Measurements from ENCODE around the gene GALNT10.

The GALNT10 gene

DNA sequence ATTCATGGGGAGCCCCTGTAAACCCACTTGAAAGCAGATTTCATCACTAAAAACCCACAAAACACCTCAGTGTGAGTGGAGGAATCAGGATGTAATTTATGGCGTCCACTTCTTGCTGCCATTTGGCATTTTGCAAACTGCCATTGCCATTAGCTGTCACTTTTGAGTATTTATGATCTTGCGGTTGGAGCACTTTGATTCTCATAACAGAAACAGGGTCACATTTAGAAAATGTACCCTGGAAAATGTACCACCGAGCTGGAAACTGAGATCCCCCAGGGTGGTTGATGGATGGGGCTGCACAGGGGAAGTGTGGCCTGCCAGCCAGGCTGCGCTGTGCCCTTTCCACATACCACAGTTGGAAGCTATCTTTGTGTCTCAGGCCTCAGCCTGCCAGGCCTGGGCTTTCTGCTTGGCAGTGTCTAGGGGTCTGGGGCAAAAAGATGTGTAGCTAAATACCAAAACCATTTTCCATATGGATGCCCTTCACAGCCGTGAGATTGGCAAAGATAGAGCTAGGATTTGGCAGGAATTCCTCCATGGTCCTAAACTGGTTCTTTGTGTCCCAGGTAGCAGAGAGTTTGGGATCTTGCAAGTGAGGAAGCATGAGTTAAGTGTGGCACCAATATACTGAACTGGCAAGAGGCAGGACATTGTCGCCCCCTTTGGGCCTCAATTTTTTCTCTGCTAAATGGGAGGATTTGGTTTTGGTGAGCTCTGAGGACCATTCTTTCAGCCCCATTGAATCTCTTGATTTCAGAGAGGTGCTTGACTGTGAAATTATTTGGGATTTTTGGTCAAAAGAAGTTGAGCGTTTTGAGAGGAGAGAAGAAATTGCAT lies 46.2 kb downstream of the GALNT10 start:
- DNase-seq: no peak

DNA sequence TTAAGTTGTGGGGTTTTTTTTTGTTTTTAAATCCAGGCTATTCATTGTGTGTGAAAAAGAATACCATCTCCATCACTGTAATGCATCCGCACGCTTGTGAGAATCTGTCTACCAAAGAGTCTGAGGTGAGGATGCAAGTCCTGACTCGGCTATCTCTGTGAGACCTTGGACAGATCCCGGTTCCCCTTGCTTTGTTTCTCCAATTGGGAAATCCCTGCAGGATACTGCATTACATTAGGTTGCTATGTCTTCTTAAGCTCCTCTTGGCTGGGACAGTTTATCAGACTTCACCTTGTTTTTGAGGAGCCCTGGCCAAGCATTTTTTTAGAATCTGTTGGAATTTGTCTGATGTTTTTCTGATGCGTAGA lies 46.8 kb downstream of the GALNT10 start:
- DNase-seq: no peak

DNA sequence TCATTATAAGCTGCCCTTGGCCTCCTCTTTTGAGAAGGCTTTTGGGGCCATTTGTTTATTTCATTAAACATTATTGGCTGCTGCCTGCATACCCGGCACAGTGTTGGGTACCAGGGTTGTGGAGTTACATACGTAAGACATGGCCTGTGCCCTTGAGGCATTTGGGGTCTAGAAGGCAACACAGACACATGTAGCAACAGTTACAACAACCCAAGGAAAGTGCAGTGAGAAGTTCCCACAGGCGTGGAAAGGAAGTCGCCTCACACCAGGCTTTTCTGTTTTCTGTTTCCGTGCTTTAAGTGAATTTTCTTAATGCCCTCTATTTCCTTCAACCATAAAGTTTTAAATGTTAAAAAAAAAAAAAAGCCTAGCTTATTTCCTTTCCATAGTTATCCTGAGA lies 47.4 kb downstream of the GALNT10 start:
- no peak for DNase-seq

DNA sequence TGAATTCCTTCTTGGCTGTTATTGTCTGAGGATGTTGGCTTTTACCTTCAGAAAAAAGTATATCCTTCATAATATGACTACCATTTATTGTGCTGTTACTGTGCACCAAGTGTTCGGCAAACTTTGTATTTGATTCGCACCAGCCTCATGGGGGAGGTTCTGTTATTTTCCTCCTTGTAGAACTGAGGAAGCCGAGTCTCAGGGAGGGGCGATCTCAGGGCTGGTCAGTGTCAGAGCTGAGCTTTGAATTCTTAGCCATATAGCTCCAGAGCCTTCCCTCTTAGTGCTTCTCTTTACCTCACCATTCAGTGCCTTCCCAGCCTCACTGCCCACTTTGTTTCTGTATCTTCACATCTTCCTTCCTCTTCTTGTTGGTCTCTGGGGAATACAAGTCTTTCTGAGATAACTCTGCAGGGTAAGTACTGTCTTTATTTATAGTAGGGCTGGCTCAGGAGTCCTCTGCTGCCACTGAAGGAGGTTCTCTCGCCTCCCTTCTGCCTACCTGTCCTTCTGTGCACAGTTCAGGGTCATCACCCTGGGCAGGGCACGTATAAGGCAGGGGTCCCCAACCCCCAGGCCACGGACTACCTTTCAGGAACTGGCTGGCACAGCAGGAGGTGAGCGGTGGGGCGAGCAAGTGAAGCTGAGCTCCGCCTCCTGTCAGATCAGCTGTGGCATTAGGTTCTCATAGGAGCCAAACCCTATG lies 48.4 kb downstream of the GALNT10 start:
- DNase-seq: no peak

DNA sequence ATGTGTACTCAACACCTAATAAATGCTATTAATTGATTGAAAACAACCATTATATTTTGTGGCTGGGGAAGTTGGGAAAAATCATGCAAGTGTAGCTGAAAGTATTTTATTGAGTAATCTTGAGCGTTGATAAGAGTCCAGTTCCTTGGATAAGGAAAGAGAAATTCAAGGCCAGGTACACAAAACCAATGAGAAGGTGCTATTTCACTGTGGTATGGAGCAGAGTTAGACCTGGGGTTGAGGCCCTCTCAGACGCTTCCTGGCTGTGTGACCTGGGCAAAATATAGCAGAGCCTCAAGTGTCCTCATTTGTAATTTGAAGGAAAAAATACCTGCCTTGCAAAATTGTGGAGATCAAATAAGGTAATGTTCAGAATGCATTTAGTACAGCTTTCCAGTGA lies 50.1 kb downstream of the GALNT10 start:
- no peak for DNase-seq

DNA sequence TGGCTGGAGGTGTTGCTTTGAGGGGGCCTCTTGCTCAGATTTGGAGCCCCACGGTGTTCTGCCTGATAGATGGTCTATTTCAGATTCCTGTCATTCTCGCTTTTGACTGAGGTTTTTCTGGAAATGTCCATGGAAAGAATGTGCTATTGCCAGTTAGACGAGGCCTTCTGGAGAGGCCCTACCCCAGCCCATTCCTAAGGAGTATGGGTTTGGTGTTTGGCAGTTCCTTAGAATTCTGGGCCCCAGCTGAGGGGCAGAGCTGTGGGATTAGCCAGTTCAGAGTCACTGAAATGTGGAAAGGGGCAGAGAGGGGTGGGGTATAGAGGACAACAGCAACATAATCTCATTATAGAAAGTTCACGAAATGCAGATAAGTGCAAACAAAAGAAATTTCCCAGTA lies 50.5 kb downstream of the GALNT10 start:
- no peak for DNase-seq

DNA sequence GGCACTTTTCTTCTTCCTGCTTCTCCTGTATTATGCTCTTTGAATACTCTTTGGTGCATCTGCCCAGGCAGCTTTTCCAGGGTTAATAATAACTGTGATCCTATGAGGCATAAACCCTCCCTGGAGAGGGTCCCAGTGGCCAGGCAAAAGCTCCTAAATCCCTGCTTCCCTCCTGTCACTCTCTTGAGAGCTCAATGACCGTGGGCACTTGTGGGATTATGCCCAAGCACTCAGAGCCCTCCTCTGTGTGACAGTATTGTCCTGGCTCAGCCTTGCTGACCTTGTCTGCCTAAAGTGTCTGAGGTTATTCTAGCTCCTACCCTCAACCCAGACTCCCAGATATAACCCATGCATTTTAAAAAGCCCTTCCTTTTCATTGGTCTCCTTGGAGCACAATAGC lies 51.9 kb downstream of the GALNT10 start:
- DNase-seq: no peak

DNA sequence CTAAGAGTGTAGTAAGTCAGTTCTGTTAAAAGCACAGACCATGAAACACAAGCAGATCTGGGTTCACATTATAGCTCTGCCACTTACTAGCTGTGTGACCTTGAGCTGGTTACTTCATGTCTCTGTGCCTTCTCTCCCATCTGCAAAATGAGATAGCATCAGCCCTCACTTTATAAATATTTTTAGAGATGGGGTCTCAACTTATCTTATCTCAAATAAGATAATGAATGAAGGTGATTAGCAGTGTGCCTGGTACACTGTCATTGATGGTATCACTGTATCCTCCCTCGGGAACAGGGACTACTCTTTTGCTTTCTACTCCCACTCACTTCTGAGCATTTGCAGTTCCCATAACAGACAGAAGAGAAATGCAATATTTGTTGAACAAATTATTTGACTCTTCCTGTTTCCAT lies 52.4 kb downstream of the GALNT10 start:
- DNase-seq: no peak

DNA sequence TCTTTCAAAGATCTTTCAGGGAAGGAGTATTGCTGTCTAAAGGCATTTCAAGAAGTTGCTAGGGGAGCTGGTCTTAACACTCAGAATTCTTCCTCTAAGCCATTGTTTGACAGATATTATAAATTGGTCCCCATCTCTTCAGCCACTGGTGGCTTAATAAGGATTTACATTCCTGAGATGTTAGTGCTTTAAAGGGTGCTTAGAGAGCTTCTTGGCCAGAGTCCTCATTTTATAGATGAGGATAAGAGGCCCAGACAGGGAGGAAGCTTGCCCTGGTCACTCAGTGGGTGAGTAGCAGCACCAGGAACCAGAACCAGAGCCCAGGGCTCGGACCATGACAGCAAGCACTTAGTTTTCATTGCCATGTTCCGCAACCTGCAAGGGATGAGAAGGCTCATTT lies 53.2 kb downstream of the GALNT10 start:
- DNase-seq: no peak

DNA sequence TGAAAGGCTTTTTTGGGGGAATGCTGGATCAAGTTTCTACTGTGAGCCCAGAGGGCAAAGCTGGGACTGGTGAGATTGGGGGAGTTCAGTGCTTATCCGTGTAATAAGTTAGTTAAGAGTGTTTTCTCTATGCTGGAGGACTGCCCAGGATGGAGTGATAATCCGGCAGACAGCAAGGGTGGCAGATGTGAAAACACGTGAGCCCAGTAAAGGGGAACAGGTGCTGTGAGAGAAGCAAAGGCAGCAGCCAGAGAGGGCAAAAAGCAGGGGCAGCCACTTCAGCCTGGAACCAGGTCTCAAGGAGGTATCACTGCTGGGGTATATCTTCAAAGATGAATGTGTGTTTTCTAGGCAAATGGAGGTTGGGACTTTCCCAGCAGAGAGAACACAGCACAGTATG lies 53.9 kb downstream of the GALNT10 start:
- no peak for DNase-seq

DNA sequence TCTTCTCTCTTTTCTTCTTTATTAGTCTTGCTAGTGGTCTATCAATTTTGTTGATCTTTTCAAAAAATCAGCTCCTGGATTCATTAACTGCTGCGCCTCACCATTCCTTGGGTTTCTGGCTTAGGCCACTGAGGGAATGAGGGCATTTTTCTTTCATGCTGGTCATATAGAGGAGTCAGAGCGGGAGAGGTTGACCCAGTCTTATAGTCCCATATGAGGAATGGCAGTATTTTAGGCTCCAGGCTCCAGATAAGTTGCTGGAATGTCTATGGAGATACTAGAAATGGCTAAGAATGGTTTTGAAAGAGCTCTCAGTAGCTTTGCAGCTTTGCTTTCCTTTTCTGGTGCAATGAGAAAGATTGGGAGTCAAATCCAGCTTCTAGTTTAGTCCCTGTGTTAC lies 58.2 kb downstream of the GALNT10 start:
- no peak for DNase-seq

DNA sequence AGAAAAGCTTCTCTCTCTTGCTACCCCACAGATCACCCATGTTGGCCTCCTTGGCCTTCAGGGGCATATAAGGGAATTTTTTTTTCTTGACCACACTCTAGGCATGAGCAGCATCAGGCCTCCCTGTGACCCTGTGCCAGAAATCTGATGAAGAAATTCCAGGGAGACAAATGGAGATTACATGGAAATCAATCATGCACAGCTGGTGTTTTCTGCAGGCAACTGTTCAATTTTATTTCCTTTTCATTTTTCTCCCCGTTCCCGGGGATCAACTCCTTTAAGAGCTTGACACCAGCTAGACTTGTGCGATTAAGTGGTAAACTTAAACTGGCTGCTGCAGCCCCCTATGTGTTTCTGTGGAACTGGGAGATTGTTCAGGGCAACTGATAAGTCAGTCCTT lies 59.3 kb downstream of the GALNT10 start:
- no peak for DNase-seq

DNA sequence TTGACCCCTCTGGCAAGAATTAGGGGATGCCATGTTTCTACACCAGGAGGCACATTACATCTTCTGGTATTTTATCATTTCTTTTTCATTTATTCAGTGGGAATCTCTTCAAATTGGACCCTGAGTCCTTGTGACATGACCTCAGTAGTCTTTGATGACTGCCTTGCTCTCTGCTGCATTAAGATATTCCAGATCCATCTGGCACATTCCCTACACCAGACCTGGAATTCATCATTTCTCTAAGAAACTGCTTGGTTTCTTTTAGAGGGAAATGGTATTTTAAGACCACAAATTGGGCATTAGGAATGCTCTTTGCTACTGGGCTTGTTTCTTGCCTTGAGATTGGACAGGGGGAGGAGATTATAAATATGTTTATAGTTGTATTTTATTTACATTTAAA lies 61.0 kb downstream of the GALNT10 start:
- DNase-seq: no peak

DNA sequence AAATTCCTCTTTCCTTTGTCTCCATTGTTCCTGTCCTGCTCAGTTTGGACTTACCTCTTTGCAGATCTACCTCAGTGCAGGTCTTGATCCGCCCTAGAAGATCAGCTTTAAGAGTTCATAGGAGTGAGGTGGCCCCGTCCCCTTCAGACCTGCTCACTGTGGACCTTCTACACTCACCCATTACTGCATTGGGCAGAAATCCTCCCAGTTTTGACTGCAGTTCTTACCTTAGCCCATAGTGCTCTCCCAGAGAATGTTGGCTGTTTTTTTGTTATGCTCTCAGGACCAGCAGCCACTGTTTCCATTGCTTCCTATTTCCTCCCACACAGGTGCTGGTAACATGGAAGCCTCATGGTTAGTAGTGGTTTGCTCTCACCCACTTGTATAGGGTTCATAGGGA lies 63.3 kb downstream of the GALNT10 start:
- DNase-seq: no peak

DNA sequence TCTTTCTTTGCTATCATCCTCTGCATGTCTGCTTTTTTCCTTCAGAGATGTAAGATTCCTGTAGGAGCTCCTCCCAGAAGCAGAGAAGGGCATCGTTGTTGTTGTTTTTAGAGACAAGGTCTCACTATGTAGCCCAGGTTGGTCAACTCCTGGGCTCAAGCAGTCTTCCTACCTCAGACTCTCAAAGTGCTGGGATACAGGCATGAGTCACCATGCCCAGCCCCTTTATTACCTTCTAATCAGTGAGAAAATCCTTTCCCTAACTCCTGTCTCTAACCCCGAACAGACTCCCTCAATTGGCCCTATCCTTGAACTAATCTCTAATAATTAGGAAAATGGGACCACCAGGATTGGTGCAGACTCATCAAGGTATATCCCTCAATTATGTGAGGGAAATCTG lies 64.4 kb downstream of the GALNT10 start:
- no peak for DNase-seq

DNA sequence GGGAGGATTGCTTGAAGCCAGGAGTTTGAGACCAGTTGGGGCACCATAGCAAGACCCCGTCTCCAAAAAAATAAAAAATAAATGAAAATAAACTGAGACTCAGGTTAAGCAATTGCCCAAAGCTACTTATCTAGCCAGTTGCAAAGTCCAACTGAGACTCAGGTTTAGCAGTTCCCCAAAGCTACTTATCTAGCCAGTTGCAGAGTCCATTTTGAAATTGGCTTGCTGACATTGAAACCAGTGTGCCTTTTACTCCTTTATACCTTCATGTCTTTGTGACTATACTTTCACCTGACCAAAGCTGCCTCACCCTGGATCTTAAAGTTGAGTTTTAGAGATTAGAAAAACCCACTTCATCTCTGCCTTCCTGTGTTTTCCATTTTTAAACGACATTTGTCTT lies 66.5 kb downstream of the GALNT10 start:
- no peak for DNase-seq

DNA sequence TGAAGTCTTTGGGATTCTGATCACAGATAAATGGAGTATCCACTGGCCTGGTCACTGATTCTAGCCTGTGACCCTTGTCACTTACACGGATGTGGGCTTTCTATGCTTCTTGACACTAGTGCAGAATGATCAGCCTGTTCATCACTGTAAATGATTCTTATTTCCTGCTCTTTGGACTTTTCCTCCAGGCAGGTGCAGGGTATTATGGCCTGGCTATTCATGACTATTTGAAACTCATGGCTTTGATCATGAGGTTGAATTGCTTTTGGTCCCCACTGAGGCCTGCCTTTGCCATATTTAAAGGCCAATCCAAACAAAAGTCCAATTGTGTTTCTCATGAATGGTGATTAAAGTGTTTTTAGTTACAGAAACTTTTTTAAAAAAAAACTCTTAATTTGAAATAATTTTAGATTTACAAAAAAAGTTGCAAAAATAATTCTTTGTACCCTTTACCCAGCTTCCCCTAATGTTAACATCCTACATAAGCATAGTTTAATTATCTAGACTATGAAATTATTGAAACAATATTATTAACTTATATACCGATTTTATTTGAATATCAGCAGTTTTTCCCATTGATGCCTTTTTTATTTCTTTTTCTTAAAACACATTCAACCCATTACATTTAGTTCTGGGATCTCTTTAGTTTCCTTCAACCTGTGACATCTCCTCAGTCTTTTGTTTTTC lies 68.1 kb downstream of the GALNT10 start:
- no peak for DNase-seq

DNA sequence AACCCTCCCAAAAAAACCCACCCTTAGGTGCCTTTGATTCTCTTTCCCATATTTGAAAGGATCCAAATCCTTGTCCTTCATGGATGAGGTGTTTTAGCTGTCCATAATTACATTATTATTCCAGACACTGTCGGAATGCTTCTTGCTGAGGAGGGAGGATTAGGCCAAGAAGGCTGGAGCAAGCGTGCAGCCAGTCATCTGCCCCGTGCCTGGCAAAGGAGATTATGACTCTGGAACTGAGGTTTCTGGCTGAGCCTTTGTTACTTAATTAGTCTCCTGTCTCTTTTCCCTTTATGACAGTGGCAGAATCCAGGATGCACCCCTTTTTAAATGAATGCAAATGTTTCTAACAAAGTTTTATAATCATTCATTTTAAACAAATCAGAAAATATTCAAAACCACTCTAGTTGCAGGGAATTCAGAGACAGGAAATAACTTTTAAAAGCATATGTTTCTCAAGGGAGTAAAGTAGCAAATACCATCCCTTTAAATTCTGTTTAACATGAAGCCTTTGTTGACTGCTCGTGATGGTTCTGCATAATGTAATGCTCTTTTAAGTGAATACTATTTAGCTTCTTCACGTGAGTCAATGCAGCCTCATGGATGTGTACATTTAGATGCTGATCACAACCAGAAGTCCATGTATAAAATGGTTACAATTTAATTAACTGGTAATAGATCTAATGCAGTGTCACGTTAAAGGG lies 69.8 kb downstream of the GALNT10 start:
- no peak for DNase-seq

DNA sequence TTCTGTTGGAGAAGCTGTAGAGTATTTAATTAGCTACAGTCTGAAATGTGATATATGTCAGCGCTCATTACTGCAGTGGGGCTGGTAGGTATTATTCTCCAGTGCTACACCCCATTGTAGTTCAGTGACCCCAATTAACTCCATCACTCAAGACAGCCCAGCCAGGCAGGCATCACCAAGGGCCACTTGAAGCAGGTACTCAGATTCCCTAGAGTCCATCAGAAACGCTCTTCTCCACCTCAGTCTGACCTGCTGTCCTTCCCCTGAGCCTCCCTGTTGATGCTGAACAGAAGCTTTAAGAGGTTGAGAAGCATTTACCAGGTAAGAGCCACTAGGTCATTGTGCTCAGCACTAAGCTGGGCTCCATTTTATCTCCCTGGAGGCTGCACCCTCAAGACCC lies 71.8 kb downstream of the GALNT10 start:
- no peak for DNase-seq

DNA sequence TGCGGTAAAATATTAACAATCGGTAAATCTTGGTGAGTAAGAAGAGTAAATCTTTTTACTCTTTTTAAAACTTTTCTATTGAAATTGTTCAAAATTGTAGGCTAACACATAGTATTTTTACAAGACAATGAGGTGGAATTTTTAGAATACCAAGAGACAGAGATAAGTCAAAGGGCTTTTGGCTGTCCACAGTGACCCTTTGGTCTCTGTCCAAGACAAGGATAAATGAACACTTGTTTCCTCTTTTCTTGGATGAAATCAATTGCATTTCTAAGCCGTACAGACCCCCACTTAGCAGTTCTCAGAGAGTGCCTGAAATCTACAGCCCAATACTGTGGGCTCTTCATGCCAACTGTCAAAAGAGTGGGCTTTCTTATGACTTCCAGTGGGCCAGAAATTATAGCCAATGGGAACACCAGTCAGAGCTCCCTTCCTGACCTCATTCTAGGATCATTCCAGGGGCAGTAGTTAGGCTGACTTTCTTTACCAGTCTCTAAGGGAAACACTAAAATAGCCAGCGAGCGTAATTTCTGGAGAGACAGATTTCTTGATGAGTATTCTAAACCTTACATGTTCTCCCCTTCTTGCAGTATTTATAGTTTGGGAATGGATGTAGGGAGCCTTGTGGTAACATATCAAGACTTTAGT lies 74.1 kb downstream of the GALNT10 start:
- DNase-seq: no peak

DNA sequence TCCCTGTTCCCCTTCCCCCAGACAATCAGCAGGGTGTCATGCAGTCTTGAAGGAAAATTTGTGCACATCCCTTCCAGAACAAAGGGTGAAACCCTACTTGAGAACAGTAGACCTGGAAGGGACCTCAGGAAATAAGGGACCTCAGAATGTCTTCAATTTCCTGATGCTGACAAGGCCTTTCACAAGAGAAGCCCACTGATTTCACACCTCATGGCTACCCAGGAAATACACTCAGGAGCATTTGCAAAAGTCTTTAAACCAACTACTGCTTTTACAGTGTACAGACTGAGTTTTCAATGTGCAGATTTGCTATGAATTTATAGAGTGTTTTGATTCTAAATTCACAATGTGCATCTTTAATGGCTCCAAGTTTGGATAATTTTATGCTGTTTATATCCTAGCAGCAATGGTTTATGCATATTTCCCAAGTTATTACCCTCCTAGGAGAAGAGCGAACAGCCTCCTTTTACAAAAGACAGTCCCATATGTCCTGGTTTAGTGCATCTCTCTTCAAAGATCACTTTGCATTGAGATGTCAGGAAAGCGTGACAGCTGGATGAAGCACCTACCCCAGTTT lies 74.8 kb downstream of the GALNT10 start:
- no peak for DNase-seq

DNA sequence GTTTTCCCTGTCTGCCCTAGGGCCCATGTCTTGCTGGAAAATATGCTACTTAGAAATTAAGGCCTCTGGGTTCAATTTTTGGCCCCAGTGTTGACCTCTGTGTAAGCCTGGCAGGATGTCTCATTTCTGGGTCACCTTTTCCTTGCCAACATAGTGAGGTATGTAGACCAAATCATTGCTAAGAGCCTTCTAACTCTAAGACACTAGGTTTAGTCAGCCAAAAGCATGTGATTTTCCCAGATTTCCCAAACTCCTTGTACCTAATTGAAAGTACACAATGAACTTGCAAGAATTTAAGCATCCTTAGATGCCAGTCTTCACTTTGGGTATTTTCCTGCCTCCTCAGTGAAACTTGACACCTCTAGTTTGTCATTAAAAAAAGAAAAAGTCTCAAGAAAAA lies 77.0 kb downstream of the GALNT10 start:
- DNase-seq: no peak

DNA sequence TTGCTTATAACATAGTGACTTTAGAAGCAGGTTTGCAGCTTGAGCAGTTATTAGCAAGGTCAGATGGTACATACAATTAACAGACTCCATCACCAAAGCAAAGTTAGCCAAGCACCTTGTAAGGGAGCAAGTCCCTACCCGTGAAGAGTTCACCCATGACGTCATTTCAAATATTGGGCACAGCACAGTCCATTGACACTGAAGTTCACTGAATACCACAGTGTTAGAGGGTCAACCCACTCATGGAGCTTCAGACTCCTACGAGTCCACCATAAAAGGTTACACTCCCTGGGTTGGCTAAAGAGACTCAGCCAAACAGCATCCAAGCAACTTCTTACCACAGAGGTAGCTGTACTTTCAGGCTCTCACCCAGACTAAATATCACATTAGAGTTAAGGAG lies 77.5 kb downstream of the GALNT10 start:
- no peak for DNase-seq

All from NCI-H226 (cell line).